Natural killer cell (primary cell): ENCODE measurements around the gene GNE. TPM values are rescaled to one million over a fixed set of nuclear protein-coding genes. Genes with fewer than 3 reads are reported as not detected.
"Not testable (repeated sequence)": the region's sequence is repeated elsewhere in the genome, so short reads cannot be mapped to it uniquely, and the experiment has no call there.

Experiments used
- ATAC-seq, 3 donors: fragments of 150-1000 bp in 2 of 3; fragments of 200-7000 bp in 1 of 3; cut with Tn5 transposase; 1 replicate in 1 of 3; 2 replicates in 2 of 3; pipeline ENCODE4 v1.10.0; 2021; ENCODE audit warnings: mild to moderate bottlenecking in 2 of 3, moderate library complexity in 2 of 3
- DNase-seq, 2 donors: peaks; one replicate each; pipeline versions ENCODE4 v3.0.0 to v3.0.0-alpha.2; 2013 to 2021; ENCODE audit warnings: mixed read lengths in 1 of 2
- H3K27ac ChIP-seq: one replicate; pipeline ENCODE4 v1.5.1; 2013; ENCODE audit warnings: mild to moderate bottlenecking, low read length
- H3K27me3 ChIP-seq: one replicate; pipeline ENCODE4 v1.6.1; 2013; ENCODE audit warnings: low read length; ENCODE audit not compliant: control insufficient read depth, insufficient read depth
- H3K36me3 ChIP-seq: one replicate; pipeline ENCODE4 v1.6.1; 2013; ENCODE audit warnings: low read length; ENCODE audit not compliant: control insufficient read depth, insufficient read depth
- H3K4me1 ChIP-seq: one replicate; pipeline ENCODE4 v1.6.1; 2013; ENCODE audit warnings: low read length; ENCODE audit not compliant: control insufficient read depth, insufficient read depth
- H3K4me3 ChIP-seq: one replicate; pipeline ENCODE4 v1.5.1; 2013; ENCODE audit warnings: low read length
- H3K9me3 ChIP-seq: one replicate; pipeline ENCODE4 v1.6.1; 2013; ENCODE audit warnings: low read length; ENCODE audit not compliant: control insufficient read depth, insufficient read depth
- H3K27ac Mint-ChIP-seq, 2 donors: one replicate each; pipeline ENCODE4 v1.8.0; 2022; ENCODE audit warnings: mild to moderate bottlenecking in 2 of 2, mixed read lengths in 2 of 2, moderate library complexity in 1 of 2
- H3K27me3 Mint-ChIP-seq, 2 donors: one replicate each; pipeline ENCODE4 v1.8.0; 2022; ENCODE audit warnings: low read depth in 2 of 2, mixed read lengths in 2 of 2
- H3K36me3 Mint-ChIP-seq: one replicate; pipeline ENCODE4 v1.8.0; 2022; ENCODE audit warnings: mixed read lengths
- H3K4me1 Mint-ChIP-seq, 2 donors: one replicate each; pipeline ENCODE4 v1.8.0; 2022; ENCODE audit warnings: mixed read lengths in 2 of 2
- H3K4me3 Mint-ChIP-seq: one replicate; pipeline ENCODE4 v1.8.0; 2022; ENCODE audit warnings: mild to moderate bottlenecking, moderate library complexity, mixed read lengths
- H3K9me3 Mint-ChIP-seq, 2 donors: one replicate each; pipeline ENCODE4 v1.8.0; 2022; ENCODE audit warnings: mixed read lengths in 2 of 2
- WGBS: methylation state at CpG from one replicate; pipeline ENCODE4 v1.1.7; 2013; ENCODE audit warnings: missing lambda C conversion rate; ENCODE audit not compliant: insufficient coverage; 5-methylcytosine and 5-hydroxymethylcytosine counted together
- intact Hi-C: fragments of 100-400 bp; cut with micrococcal nuclease; formaldehyde crosslinking; loops from one replicate; pipeline ENCODE4 v1.14.2; 2022
- total RNA-seq, 4 donors: library from RNA; stranded (reverse); fragments of 120-200 nt in 1 of 4; gene quantifications; one replicate each; pipeline versions ENCODE4 v1.2.3 to v1.2.4, GENCODE V29; 2013 to 2022
- TF ChIP-seq, protein P1 (sequence below): fragments of 200-600 bp; IDR thresholded peaks from one replicate; pipeline ENCODE4 v1.8.0; 2022; ENCODE audit warnings: antibody characterized with exemption

Gene GNE
- total RNA-seq, 3 donors from 2014 or later (not counting 1 experiment from before 2014, with no cell fraction given): 10.6 to 12.4 (median 11.3) TPM

DNA sequence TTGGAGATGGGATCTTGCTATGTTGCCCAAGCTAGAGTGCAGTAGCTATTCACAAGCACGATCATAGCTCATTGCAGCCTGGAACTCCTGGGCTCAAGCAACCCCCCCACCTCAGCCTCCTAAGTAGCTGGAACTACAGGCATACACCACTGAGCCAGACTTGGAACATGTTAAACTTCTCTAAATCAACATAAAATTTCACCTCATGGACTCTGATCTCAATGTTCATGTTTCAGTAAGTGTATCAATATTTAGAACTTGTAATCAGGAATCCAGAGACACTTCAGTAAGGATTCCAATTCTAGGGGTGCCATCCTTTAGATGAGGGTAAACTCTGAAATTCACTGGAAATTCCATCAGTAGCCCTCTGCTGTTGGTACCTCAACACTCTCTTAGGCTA, 6.8 kb downstream of the GNE start:
- no peak for ATAC-seq
- TF ChIP-seq, protein P1, sequence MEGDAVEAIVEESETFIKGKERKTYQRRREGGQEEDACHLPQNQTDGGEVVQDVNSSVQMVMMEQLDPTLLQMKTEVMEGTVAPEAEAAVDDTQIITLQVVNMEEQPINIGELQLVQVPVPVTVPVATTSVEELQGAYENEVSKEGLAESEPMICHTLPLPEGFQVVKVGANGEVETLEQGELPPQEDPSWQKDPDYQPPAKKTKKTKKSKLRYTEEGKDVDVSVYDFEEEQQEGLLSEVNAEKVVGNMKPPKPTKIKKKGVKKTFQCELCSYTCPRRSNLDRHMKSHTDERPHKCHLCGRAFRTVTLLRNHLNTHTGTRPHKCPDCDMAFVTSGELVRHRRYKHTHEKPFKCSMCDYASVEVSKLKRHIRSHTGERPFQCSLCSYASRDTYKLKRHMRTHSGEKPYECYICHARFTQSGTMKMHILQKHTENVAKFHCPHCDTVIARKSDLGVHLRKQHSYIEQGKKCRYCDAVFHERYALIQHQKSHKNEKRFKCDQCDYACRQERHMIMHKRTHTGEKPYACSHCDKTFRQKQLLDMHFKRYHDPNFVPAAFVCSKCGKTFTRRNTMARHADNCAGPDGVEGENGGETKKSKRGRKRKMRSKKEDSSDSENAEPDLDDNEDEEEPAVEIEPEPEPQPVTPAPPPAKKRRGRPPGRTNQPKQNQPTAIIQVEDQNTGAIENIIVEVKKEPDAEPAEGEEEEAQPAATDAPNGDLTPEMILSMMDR: no peak
- H3K4me1 Mint-ChIP-seq: peaks cover 0 to 12% of the 10 kb centered on the region in 2 donors

DNA sequence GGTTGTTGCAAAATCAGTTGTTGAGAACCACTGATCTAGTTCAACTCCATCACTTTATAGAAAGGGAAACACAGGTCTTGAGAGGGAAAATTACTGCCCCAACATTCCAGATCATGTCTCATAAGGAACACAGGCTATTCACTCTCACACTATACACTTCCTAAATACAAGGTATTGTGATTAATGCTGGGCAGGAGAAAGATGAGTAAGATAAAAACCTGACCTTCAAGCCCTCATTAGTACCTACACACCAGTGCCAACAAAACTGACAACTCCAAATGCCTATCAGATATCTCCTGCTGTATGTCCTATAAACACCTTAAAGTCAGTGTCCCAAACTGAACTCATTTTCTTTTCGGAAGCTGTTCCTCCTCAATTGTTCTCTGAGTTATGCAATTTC, 8.2 kb downstream of the GNE start:
- TF ChIP-seq, protein P1: no peak
- Histone ChIP-seq H3K36me3 (peaks cover 12% of the 10 kb centered on the region), H3K27me3 (no peaks in the 10 kb centered on the region), H3K9me3 (no peaks in the 10 kb centered on the region), H3K4me1 (no peaks in the 10 kb centered on the region), H3K4me3 (no peak overlapping the region), H3K27ac (no peak overlapping the region)
- H3K4me1 Mint-ChIP-seq: peaks cover 0 to 12% of the 10 kb centered on the region in 2 donors
- H3K4me3 Mint-ChIP-seq: no peak overlapping the region
- no peaks in the 10 kb centered on the region for H3K27me3 Mint-ChIP-seq
- H3K9me3 Mint-ChIP-seq: no peaks in the 10 kb centered on the region
- intact Hi-C loops: no loop called here
- H3K36me3 Mint-ChIP-seq: no peaks in the 10 kb centered on the region
- peak overlapping the region in 1 of 2 donors; percentile 9 for H3K27ac Mint-ChIP-seq
- DNase-seq (no peak), ATAC-seq (no peak)
- WGBS: 97% methylated on average over 1 of the region's 1 CpG

More for the DNA sequence above, 6.8 kb downstream of the GNE start:
- Mint-ChIP-seq H3K36me3 (no peaks in the 10 kb centered on the region), H3K9me3 (no peaks in the 10 kb centered on the region), H3K4me3 (no peak overlapping the region), H3K27me3 (no peaks in the 10 kb centered on the region), H3K27ac (no peak overlapping the region)
- DNase-seq: no peak
- no peak overlapping the region for H3K27ac ChIP-seq
- no peaks in the 10 kb centered on the region for H3K4me1 ChIP-seq
- H3K9me3 ChIP-seq: no peaks in the 10 kb centered on the region
- 91% methylated on average over 1 of the region's 1 CpG for WGBS
- intact Hi-C loops: no loop called here
- H3K36me3 ChIP-seq: peaks cover 3% of the 10 kb centered on the region
- H3K27me3 ChIP-seq: no peaks in the 10 kb centered on the region
- H3K4me3 ChIP-seq: no peak overlapping the region

DNA sequence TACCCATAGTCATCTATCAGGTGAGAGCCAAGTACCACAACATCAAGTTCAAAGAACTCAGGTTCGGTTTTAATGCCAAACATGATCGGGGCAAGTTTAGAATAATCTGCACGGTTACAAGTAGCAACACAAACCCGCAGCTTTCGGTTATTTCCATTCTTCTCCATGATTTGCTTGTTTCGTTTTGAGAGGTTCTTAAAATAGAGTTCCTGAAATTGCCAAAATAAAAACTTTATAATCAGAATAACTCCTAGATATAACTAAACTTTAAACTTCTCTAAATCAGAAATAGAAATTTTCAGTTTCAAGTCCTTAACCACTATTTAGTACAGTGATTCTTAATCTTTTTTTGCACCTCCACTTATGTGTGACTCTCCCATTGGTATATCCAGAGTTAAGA, 9.1 kb downstream of the GNE start:
- Mint-ChIP-seq H3K27ac (no peak overlapping the region), H3K4me1 (peaks cover 0 to 12% of the 10 kb centered on the region in 2 donors), H3K27me3 (no peaks in the 10 kb centered on the region), H3K36me3 (no peaks in the 10 kb centered on the region), H3K9me3 (no peaks in the 10 kb centered on the region), H3K4me3 (no peak overlapping the region)
- intact Hi-C loops: loop anchor here (5.0 kb wide), 1 partner anchor 478 kb away; no protein-coding TSS in a partner anchor
- peaks cover 12% of the 10 kb centered on the region for H3K36me3 ChIP-seq
- H3K9me3 ChIP-seq: no peaks in the 10 kb centered on the region
- TF ChIP-seq, protein P1: no peak
- 94% methylated on average over 6 of the region's 6 CpGs for WGBS
- ATAC-seq (no peak), DNase-seq (no peak)
- no peak overlapping the region for H3K27ac ChIP-seq
- no peaks in the 10 kb centered on the region for H3K27me3 ChIP-seq
- H3K4me1 ChIP-seq: no peaks in the 10 kb centered on the region
- H3K4me3 ChIP-seq: no peak overlapping the region

DNA sequence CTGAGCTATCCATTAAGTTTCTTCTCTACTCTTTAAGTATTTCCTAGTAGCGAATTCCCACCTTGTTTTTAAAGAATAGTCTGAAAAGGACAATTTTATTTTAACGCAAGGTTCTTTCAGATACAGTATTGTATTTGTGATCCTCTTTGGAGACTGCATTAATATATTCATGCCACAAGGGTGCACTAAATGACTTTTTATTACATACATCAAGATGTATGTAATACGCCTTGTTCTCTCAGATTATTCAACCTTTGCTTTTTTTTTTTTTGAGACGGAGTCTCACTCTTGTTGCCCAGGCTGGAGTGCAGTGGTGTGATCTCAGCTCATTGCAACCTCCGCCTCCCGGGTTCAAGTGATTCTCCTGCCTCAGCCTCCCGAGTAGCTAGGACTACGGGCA, 10.2 kb downstream of the GNE start:
- H3K9me3 ChIP-seq, H3K9me3 Mint-ChIP-seq, H3K27me3 ChIP-seq, H3K27ac Mint-ChIP-seq, H3K4me3 Mint-ChIP-seq, H3K27me3 Mint-ChIP-seq, H3K36me3 Mint-ChIP-seq, H3K4me1 ChIP-seq, H3K4me3 ChIP-seq, H3K27ac ChIP-seq: not testable (repeated sequence)
- intact Hi-C loops: loop anchor here (1.0 to 5.0 kb wide), 2 partner anchors 80 to 479 kb away; no protein-coding TSS in a partner anchor
- ATAC-seq (peak; percentile 54 to 82 (median 73)), DNase-seq (peak in 1 of 2 donors; percentile 64)
- peaks cover 15% of the 10 kb centered on the region for H3K36me3 ChIP-seq
- TF ChIP-seq, protein P1: peak; percentile 29
- H3K4me1 Mint-ChIP-seq: peaks cover 0 to 12% of the 10 kb centered on the region in 2 donors
- WGBS: 80% methylated on average over 6 of the region's 8 CpGs
